K562 (cell line): ENCODE results near the gene MTMR3. TPM values are rescaled to one million over a fixed set of nuclear protein-coding genes. Genes with fewer than 3 reads are reported as not detected.

Experiments used
- ATAC-seq: fragments of 200-7000 bp; cut with Tn5 transposase; 3 replicates; pipeline ENCODE4 v1.9.1; 2020; ENCODE audit warnings: moderate library complexity
- BruUV-seq: library from RNA; stranded (reverse); fragments of 400-500 nt; replicated peaks from 2 replicates; lab custom pipeline; 2021; lab: Mats Ljungman, UMichigan
- CTCF ChIA-PET: fragments of 300-600 bp; formaldehyde crosslinking; extraction: SDS; loops from one replicate; lab custom pipeline; 2021; ENCODE audit warnings: low intra/inter-chr PET ratio; lab: Yijun Ruan, JAX
- POLR2A ChIA-PET: fragments of 300-600, 350-650 bp; sonication (Branson Sonifier 250); formaldehyde crosslinking; extraction: SDS; loops from one replicate; lab custom pipeline; 2021; ENCODE audit warnings: antibody characterized with exemption, inconsistent platforms; lab: Yijun Ruan, JAX
- DNase-seq, 4 experiments: peaks; one replicate each; pipeline versions ENCODE4 v3.0.0 to v3.0.0-alpha.2; 2011 to 2018; ENCODE audit warnings: low spot score in 3 of 4, mixed read lengths in 3 of 4; ENCODE audit errors: extremely low read depth in 1 of 4
- FAIRE-seq: peaks from 2 replicates; lab custom pipeline; 2011; peaks lifted over from hg19 to GRCh38; lab: Jason Lieb, UNC
- H2AFZ ChIP-seq: 2 replicates; pipeline ENCODE4 v1.6.0; 2011; ENCODE audit warnings: low read depth, low read length, control low read depth, inconsistent platforms
- H3K27ac ChIP-seq: fragments of 200-600 bp; 3 replicates; pipeline ENCODE4 v1.8.0; 2011; ENCODE audit warnings: low read depth, mild to moderate bottlenecking, control low read depth, inconsistent platforms, low read length, moderate library complexity, mixed read lengths; ENCODE audit errors: extremely low read depth
- H3K27me3 ChIP-seq, 2 experiments: fragments of 300-600 bp in 1 of 2; 2 replicates in 1 of 2; 3 replicates in 1 of 2; pipeline versions ENCODE4 v1.6.0 to v1.8.0; 2011; ENCODE audit warnings: inconsistent platforms in 2 of 2, low read length in 2 of 2, mild to moderate bottlenecking in 1 of 2, mixed read lengths in 1 of 2, moderate library complexity in 1 of 2; ENCODE audit not compliant: control insufficient read depth in 2 of 2, insufficient read depth in 2 of 2
- H3K36me3 ChIP-seq: fragments of 300-600 bp; 3 replicates; pipeline ENCODE4 v1.8.0; 2011; ENCODE audit warnings: mild to moderate bottlenecking, low read length, inconsistent platforms; ENCODE audit not compliant: control insufficient read depth, insufficient read depth
- H3K4me1 ChIP-seq, 2 experiments: fragments of 200-600 bp in 1 of 2; replicated peaks in 1 of 2; 2 replicates in 1 of 2; 3 replicates in 1 of 2; pipeline versions ENCODE4 v1.5.1 to v1.8.0; 2011; ENCODE audit warnings: inconsistent platforms in 2 of 2, low read length in 2 of 2, mild to moderate bottlenecking in 1 of 2, mixed read lengths in 1 of 2, moderate library complexity in 1 of 2; ENCODE audit not compliant: control insufficient read depth in 2 of 2, insufficient read depth in 2 of 2
- H3K4me2 ChIP-seq: 2 replicates; pipeline ENCODE4 v1.6.1; 2011; ENCODE audit warnings: low read length, control low read depth, inconsistent platforms, mixed read lengths; ENCODE audit not compliant: insufficient read depth
- H3K4me3 ChIP-seq: fragments of 200-600 bp; sonication (generic), shearing (Covaris generic); 2 replicates; pipeline ENCODE4 v1.5.1; 2016; ENCODE audit warnings: control low read depth, inconsistent platforms
- H3K79me2 ChIP-seq: fragments of 200-600 bp; 3 replicates; pipeline ENCODE4 v1.8.0; 2011; ENCODE audit warnings: low read length, inconsistent platforms; ENCODE audit not compliant: control insufficient read depth, insufficient read depth
- H3K9ac ChIP-seq, 2 experiments: 2 replicates each; pipeline versions ENCODE4 v1.6.0 to v1.6.1; 2011; ENCODE audit warnings: low read depth in 2 of 2, low read length in 2 of 2, control low read depth in 1 of 2, inconsistent platforms in 1 of 2, mild to moderate bottlenecking in 1 of 2, mixed read lengths in 1 of 2; ENCODE audit not compliant: insufficient read depth in 1 of 2
- H3K9me1 ChIP-seq: one replicate; pipeline ENCODE4 v1.6.0; 2011; ENCODE audit warnings: inconsistent platforms, mild to moderate bottlenecking, low read length, moderate library complexity; ENCODE audit not compliant: control insufficient read depth, insufficient read depth
- H3K9me3 ChIP-seq: replicated peaks from 2 replicates; pipeline ENCODE4 v1.5.1; 2011; ENCODE audit warnings: low read depth, low read length, inconsistent platforms; ENCODE audit not compliant: control insufficient read depth, insufficient read depth
- H4K20me1 ChIP-seq: replicated peaks from 2 replicates; pipeline ENCODE4 v1.6.1; 2011; ENCODE audit warnings: low read length, inconsistent platforms, mixed read lengths; ENCODE audit not compliant: control insufficient read depth, insufficient read depth
- ASH1L ChIP-seq: fragments of 450-650 bp; IDR thresholded peaks from 2 replicates; pipeline ENCODE4 v1.6.1; 2018; ENCODE audit warnings: borderline replicate concordance, mild to moderate bottlenecking, low read depth; ENCODE audit not compliant: partially characterized antibody
- CREBBP ChIP-seq: IDR thresholded peaks from one replicate; pipeline ENCODE4 v1.6.1; 2012; ENCODE audit warnings: low read depth, mild to moderate bottlenecking, control low read depth, inconsistent platforms, low read length
- FOS ChIP-seq: IDR thresholded peaks from 3 replicates; pipeline ENCODE4 v1.6.1; 2011; ENCODE audit not compliant: insufficient read length; ENCODE audit errors: extremely low read depth
- KDM1A ChIP-seq, 2 experiments: fragments of 450-650 bp; IDR thresholded peaks; 2 replicates each; pipeline ENCODE4 v1.6.1; 2016; ENCODE audit warnings: mild to moderate bottlenecking in 2 of 2
- NFYB ChIP-seq: IDR thresholded peaks from 2 replicates; pipeline ENCODE4 v1.6.1; 2011; ENCODE audit warnings: mild to moderate bottlenecking, moderate library complexity; ENCODE audit not compliant: insufficient read length; ENCODE audit errors: extremely low read depth
- RAD51 ChIP-seq: fragments of 450-650 bp; IDR thresholded peaks from 2 replicates; pipeline ENCODE4 v1.7.1; 2016; ENCODE audit warnings: low read depth, mild to moderate bottlenecking, borderline replicate concordance
- RBM25 ChIP-seq: fragments of 200-400 bp; formaldehyde crosslinking; IDR thresholded peaks from 2 replicates; pipeline ENCODE4 v1.6.1; 2018; ENCODE audit warnings: low read length, low read depth, moderate library complexity; ENCODE audit not compliant: severe bottlenecking
- TEAD1 ChIP-seq, 2 experiments: fragments of 450-650 bp in 1 of 2; sonication (generic) in 1 of 2; formaldehyde crosslinking; IDR thresholded peaks; 2 replicates each; pipeline versions ENCODE4 v1.4.0 to v1.8.0; 2020 to 2022; ENCODE audit warnings: mild to moderate bottlenecking in 2 of 2, missing genetic modification reagents in 1 of 2
- ZBTB17 ChIP-seq: fragments of 450-650 bp; formaldehyde crosslinking; IDR thresholded peaks from 2 replicates; pipeline ENCODE4 v1.4.0; 2020; ENCODE audit warnings: mild to moderate bottlenecking
- ZZZ3 ChIP-seq: fragments of 450-650 bp; IDR thresholded peaks from 2 replicates; pipeline ENCODE4 v1.6.1; 2016; ENCODE audit warnings: antibody characterized with exemption, mild to moderate bottlenecking, moderate library complexity
- WGBS: fragments of 100-300 bp; shearing (Covaris generic); methylation state at CpG from one replicate; pipeline ENCODE4 v1.1.6; 2016; ENCODE audit warnings: low coverage, mixed read lengths; ENCODE audit not compliant: insufficient coverage; ENCODE audit errors: missing lambda C conversion rate; 5-methylcytosine and 5-hydroxymethylcytosine counted together
- in situ Hi-C: fragments of 300-500 bp; cut with MboI; formaldehyde crosslinking; loops from 4 replicates; pipeline ENCODE4 v1.15.0; 2018; ENCODE audit warnings: inconsistent platforms, mixed read lengths
- intact Hi-C: fragments of 100-400 bp; cut with micrococcal nuclease; formaldehyde crosslinking; loops from 2 replicates; pipeline ENCODE4 v1.14.2; 2022
- polyA plus RNA-seq, 8 experiments: library from polyadenylated mRNA; depleted of rRNA in 4 of 8; stranded (reverse) in 5 of 8; unstranded in 3 of 8; fragments of >200 nt; fragmentation: Nextera tagmentation in 2 of 8; fragmentation: Illumina TruSeq in 1 of 8; extraction: Ambion mirVana in 2 of 8; extraction: Trizol in 1 of 8; gene quantifications; 2 replicates each; pipeline versions ENCODE4 v1.2.1 to v1.2.3, GENCODE V29; 2011 to 2014; ENCODE audit warnings: inconsistent platforms in 1 of 8, missing spikeins in 1 of 8
- total RNA-seq, 7 experiments: library from RNA; depleted of rRNA in 6 of 7; stranded (reverse); fragments of >200 nt in 6 of 7; fragmentation: Illumina TruSeq in 2 of 7; extraction: Trizol in 2 of 7; gene quantifications; 2 replicates each; pipeline versions ENCODE4 v1.2.1 to v1.2.3, GENCODE V29; 2011 to 2021; ENCODE audit warnings: low replicate concordance in 1 of 7
- TF ChIP-seq, protein P1 (sequence below), 2 experiments: fragments of 450-650 bp in 1 of 2; sonication (generic) in 1 of 2; formaldehyde crosslinking; conservative IDR thresholded peaks; 2 replicates each; pipeline versions ENCODE4 v1.4.0 to v1.8.1; 2020 to 2022; ENCODE audit warnings: mild to moderate bottlenecking in 1 of 2, missing genetic modification reagents in 1 of 2
- TF ChIP-seq, protein P2 (sequence below): sonication (generic); formaldehyde crosslinking; IDR thresholded peaks from 2 replicates; pipeline ENCODE4 v1.9.0; 2022; ENCODE audit warnings: mild to moderate bottlenecking, missing genetic modification reagents

The MTMR3 gene
- total and polyA plus RNA-seq, 9 of the 15 experiments (the other 6 are each of a cell fraction or from before 2014, with no cell fraction given): 1.6 to 13.7 (median 7.9) TPM

DNA sequence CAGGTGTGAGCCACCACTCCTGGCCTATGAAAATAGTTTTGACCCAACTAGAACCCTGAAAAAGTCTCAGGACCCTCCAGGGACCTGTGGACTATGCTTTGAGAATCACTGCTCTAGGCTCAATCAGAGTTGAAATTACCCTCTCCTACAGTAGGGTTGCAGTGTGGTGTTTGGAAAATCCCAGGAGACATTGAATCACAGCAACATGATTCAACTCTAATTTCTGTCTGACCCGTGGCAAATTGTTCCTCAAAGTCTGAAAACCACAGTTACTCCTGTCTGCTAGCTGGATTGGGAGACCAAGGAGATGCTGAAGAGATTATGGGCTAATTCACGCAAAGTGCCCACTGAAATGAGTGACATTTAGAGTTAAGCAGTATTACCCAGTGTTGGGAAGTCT is 5.4 kb upstream of the MTMR3 start:
- FAIRE-seq (no peak), ATAC-seq (no peak), DNase-seq (no peak)
- no peaks in the 10 kb centered on the region for H4K20me1 ChIP-seq
- in situ Hi-C loops: no loop called here
- no peak overlapping the region for H3K4me3 ChIP-seq
- 44% methylated on average over 2 of the region's 2 CpGs for WGBS
- no peaks in the 10 kb centered on the region for H3K27me3 ChIP-seq
- no peak overlapping the region for H2AFZ ChIP-seq
- CTCF ChIA-PET: no interaction called here
- TF ChIP-seq ZBTB17 (CRISPR knock-in tag) (no peak), KDM1A (IDR thresholded peaks at IDR 0.05) (0 out of 4 replicates have a peak, but pooled peaks of 1 of the 2 experiments have one; percentile 14)
- TF ChIP-seq, protein P1, sequence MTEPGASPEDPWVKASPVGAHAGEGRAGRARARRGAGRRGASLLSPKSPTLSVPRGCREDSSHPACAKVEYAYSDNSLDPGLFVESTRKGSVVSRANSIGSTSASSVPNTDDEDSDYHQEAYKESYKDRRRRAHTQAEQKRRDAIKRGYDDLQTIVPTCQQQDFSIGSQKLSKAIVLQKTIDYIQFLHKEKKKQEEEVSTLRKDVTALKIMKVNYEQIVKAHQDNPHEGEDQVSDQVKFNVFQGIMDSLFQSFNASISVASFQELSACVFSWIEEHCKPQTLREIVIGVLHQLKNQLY (CRISPR knock-in tag; conservative IDR thresholded peaks at IDR 0.05): no peak
- POLR2A ChIA-PET: interaction anchor here (0.6 to 0.7 kb wide), 2 partner anchors 37 to 325 kb away, joined by 3 read pairs; no protein-coding TSS in a partner anchor
- H3K36me3 ChIP-seq: no peaks in the 10 kb centered on the region
- H3K27ac ChIP-seq: no peak overlapping the region
- H3K9me1 ChIP-seq: no peaks in the 10 kb centered on the region
- H3K9me3 ChIP-seq: no peaks in the 10 kb centered on the region
- H3K4me2 ChIP-seq: no peak overlapping the region
- no peaks in the 10 kb centered on the region for H3K79me2 ChIP-seq
- BruUV-seq: no TSS peak
- intact Hi-C loops: no loop called here
- H3K9ac ChIP-seq: no peak overlapping the region
- peaks cover 0 to 3% of the 10 kb centered on the region in 2 experiments; a peak in 2 of 5 replicates for H3K4me1 ChIP-seq

DNA sequence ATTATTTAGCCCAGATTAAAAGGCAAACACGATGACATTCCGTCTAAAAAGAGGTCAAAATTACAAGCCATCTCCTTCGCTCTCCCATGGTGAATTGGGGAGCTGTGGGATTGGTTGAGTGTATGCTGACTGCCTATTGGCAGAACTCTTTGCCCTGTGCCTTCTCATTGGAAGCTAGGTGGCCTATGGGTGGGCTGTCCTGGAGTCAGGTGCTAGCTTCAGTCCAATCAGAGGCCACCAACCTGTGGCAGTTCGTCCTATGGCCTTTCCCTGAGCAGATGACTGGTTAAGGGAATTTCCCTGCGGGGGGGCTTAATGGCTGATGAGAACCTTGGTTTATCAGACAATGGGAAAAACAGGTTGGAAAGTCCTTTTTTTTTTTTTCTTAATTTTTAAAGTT is 3.2 kb upstream of the MTMR3 start:
- no peaks in the 10 kb centered on the region for H3K27me3 ChIP-seq
- no TSS peak for BruUV-seq
- WGBS: 75% methylated on average over 5 of the region's 5 CpGs
- no peaks in the 10 kb centered on the region for H3K36me3 ChIP-seq
- no peak overlapping the region for H3K9ac ChIP-seq
- H3K9me1 ChIP-seq: no peaks in the 10 kb centered on the region
- H3K27ac ChIP-seq: no peak overlapping the region
- no peak overlapping the region for H2AFZ ChIP-seq
- ATAC-seq: peak; percentile 64
- intact Hi-C loops: loop anchor here (5.0 kb wide), 1 partner anchor 128 kb away; no protein-coding TSS in a partner anchor
- H3K4me3 ChIP-seq: no peak overlapping the region
- peaks cover 0 to 5% of the 10 kb centered on the region in 2 experiments; a peak in 2 of 5 replicates for H3K4me1 ChIP-seq
- peaks cover 16% of the 10 kb centered on the region for H3K79me2 ChIP-seq
- in situ Hi-C loops: no loop called here
- CTCF ChIA-PET: no interaction called here
- peak in 3 of 4 experiments; percentile 15 to 42 (median 30) for DNase-seq
- FAIRE-seq: peak; percentile 60
- 0 out of 2 replicates have a peak, but pooled peaks cover 2% of the 10 kb centered on the region for H4K20me1 ChIP-seq
- no peaks in the 10 kb centered on the region for H3K9me3 ChIP-seq
- no peak overlapping the region for H3K4me2 ChIP-seq
- POLR2A ChIA-PET: interaction anchor here (0.7 kb wide), 1 partner anchor 11 kb away, joined by 3 read pairs; no protein-coding TSS in a partner anchor
- TF ChIP-seq ASH1L (peak; percentile 55), ZZZ3 (no peak), TEAD1 (CRISPR knock-in tag; IDR thresholded peaks at IDR 0.05) (no peak), RBM25 (peak; percentile 29), FOS (peak; percentile 36), NFYB (peak; percentile 77), CREBBP (no peak), RAD51 (peak; percentile 41; the same call in 1 of the 2 replicates)
- TF ChIP-seq, protein P2, sequence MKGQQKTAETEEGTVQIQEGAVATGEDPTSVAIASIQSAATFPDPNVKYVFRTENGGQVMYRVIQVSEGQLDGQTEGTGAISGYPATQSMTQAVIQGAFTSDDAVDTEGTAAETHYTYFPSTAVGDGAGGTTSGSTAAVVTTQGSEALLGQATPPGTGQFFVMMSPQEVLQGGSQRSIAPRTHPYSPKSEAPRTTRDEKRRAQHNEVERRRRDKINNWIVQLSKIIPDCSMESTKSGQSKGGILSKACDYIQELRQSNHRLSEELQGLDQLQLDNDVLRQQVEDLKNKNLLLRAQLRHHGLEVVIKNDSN (CRISPR knock-in tag): peak; percentile 51; the same call in 1 of the 2 replicates
